HuH-7.5 (cell line): ENCODE results near the gene DERL3.

Experiments used
- DNase-seq: peaks from one replicate; pipeline ENCODE4 v3.0.0; 2011; ENCODE audit warnings: low spot score

Gene DERL3

DNA sequence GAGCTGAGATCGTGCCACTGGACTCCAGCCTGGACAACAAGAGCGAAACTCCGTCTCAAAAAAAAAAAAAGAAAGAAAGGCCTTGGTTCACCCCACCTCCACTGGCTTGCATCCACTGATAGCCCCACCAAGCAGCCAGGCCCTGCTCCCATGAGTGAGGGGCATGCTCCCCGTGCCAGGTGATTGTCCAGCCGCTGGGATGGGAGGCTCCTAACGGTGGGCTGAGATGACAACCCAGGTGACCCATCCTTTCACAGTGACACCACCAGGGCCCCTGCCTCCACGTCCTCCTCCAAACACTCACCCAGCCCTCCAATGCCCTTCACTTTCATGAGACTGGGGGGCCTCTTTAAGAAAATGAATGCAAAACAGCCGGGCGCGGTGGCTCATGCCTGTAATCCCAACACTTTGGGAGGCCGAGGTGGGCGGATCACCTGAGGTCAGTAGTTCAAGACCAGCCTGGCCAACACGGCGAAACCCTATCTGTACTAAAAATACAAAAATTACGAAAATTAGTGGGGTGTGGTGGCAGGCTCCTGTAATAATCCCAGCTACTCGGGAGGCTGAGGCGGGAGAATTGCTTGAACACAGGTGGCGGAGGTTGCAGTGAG is 8.6 kb upstream of the DERL3 start:
- no peak for DNase-seq

GRCh38 chr22:23846081-23846469 is 7.3 kb upstream of the DERL3 start:
- no peak for DNase-seq

- DNase-seq, result no peak
Observed at GRCh38 chr22:23845265-23846080, 6.7 kb upstream of the DERL3 start.

- no peak for DNase-seq
Observed at GRCh38 chr22:23844739-23845202, 6.0 kb upstream of the DERL3 start.

GRCh38 chr22:23842599-23842998 is 3.8 kb upstream of the DERL3 start:
- no peak for DNase-seq

DNA sequence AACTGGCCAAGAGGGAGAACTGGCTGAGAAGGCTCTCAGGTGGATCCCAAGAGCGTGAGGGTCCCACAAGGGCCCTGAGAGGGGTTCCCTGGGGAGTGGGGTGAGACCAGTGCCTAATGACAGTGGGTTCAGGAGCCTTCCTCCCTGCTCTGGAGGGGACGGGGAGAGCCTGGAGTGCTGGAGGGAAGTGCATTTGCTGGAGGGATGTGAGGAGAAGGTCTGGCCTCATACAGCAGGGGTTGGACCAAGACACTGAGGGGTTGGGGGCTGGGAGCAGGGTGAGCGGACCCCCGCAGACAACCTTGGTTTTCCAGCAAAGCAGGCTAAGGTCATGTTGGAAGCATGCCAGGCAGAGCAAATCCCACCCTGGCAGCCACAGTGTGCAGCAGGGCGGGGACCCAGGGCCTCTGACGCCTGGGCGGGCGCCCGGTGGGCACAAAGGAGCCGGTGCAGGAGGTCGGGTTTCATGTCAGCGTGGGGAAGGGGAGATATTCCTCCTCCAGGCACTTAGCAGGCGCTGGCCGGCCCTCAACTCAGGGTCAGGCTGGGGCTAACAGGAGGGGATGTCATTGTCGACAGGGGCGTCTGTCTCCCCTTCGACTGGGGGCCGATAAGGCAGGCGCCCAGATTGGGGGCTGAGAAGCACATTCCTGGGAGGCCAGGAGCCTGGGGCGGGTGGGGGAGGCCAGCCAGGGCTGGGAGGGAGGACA is 3.1 kb upstream of the DERL3 start:
- no peak for DNase-seq

DNA sequence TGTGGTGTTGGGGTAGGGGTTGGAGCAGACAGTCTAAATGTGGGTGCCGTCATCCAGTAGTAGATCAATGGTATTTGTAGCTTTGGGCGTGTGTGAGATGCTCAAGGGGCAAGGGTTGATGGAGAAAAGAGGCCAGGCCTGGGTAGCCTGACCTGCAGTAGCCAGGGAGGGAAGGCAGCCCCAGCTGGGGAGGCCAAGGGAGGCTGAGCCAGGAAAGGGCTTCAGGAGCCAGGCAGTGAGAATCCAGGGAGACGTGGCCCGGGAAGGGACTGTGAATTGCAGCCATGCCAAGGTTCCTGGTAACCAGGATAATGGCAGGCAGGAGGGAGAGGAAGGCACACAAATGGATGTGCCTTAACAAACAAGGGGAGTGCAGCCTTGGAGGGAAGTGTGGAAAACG is 2.5 kb upstream of the DERL3 start:
- DNase-seq, result no peak

GRCh38 chr22:23840026-23840425 is 1.2 kb upstream of the DERL3 start:
- DNase-seq, result no peak

DNA sequence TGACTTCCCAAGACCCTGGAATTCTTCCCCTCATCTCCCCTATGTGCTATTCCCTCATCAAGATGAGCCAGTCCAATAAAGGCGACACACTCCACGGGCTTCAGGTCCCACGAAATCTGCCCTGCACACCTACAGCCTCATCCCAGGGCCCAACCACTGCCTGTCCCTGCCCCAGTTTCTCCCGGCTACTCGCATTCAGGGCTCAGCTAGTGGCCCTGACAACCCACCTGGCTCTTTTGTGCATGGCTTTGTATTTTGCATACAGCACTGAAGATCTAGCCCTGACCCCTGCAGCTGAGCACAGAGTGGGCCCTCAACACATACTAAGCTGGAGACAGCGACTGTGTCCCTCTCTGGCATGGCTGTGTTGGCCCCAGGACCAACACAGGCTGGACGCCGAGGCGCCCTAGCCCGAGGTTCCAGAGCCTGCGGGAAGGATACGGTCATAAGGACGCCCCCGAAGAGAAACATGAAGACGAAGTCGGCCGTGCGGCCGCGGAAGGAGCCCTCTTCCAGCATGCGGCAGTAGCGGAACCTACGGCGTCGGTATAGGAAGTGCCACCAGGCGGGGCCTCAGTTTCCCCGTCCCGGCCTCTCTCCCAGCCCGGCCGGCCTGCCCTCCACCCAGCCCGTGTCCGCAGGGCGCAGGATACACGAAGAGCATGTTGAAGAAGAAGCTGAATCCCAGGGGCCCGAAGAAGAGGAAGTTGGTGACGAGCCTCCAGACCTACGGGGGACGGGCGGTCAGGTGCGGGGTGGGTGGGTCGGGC is 710 bp downstream of the DERL3 start:
- DNase-seq, result no peak

- DNase-seq, result no peak
Observed at GRCh38 chr22:23837496-23837859, 1.3 kb downstream of the DERL3 start.

DNA sequence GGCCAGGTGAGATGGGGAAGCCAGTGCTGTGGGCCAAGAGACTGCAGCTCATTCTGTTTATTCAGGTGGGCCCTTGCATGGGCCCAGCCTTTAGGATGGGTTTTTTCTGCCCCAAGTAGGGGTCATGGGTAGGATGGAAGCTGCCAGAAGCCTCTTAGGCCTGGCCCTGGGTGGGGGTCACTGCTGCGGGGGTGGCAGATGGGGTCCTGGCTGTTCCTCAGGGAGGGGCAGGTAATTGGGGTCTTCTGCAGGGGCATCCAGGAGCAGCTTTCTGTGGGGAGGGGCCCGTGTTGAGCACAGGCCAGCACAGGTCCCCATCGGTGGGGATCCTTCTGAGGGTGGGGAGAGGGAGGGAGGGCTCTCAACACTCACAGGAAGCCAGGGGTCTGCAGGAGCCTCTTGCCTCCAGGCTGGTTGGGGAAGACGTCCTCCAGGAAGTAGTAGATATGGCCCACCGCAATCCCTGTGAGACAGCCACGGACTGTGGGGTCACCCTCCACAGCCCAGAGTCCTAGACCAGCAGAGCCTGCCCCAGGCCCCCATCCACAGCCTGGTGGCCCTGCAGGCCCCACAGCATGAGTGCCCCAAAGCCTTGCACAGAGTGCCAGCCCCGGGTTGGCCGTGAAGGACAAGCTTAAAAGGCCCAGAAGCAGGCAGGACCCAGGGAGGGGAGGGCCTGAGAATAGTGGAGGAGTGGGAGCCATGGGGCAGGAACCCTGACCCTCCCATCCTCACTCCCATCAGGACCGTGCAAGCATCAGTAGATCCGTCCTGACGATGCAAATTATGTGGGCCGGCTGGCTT is 1.9 kb downstream of the DERL3 start:
- DNase-seq, result no peak

GRCh38 chr22:23836281-23836680 is 2.5 kb downstream of the DERL3 start:
- DNase-seq, result no peak

DNA sequence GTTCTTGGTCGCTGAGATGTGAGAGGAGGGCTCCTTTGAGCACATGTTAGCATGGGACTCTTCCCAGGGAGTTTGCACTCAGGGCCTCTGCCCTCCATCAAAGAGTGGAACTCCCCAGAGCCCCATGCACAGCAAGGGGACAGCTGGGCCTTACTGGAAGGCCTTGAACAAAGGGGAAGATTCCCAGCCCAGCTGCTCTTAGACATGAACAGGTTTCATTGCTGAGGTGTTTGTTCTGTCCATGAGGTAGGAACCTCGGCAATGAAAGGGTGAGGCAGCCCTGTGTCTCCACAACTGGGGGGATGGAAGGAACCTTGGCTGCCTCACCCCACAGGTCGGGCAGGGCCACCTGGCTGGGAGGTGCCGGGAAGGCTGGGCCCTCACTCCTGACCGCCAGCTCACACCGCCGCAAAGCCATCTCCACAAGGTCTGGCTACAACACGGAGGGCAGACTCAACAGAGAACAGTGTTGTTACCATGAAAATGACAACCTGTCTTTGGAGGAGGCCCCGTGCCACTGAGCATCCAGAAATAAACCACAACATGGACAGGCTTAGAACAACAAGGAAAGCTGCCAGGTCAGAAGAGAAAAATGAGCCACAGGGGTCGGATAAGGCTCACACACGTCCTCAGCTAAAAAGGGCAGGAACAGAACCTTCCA is 3.2 kb downstream of the DERL3 start:
- DNase-seq, result no peak

DNA sequence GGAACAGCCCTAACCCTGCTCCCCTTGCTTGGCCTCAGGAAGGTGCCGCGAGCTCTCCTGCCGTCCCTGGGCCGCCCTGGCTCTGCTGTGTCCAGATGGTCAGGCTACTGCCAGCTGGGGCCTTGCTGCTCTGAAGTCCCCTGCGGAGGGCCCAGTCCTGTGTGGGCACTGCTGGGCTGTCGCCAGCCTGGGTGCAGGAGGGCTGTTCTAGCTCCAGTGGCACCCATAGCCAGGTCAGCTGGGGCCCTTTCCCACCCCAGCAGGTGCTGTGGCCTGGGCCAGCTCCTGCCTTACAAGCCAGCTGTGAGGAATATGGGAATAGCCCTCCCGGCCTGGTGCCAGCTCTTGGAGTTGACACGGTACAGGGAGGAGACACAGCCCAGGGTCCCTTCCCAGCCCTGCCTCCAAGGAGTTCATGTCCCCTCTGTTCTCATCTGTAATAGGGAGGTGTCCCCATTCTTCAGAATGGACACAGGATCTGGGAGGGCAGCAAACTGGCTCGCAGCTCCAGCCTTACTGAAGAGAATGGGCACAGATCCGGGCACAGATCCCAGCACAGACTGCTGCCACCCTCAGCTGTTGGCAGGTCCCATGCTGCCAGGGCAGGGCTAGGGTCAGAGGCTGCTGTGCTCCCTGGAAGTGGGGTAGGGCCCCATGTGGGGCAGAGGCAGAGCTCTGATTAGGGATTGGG is 3.9 kb downstream of the DERL3 start:
- no peak for DNase-seq

DNA sequence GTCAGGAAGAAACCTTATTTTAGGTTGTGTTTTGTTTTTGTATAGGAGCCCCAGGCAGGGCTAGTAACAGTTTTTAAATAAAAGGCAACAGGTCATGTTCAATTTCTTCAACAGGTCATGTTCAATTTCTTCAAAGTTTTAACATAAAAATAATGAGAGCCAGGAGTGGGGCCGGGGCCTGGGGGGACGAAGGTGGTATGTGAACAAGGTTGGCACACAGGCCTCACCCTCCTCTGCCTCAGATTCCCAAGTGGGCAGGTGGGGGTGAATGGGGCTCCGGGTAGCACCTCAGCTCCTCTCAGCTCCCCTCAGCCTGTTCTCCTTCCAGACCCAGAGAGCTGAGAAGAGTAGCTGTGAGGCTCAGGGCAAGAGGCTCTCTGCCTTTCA is 4.4 kb downstream of the DERL3 start:
- no peak for DNase-seq

DNA sequence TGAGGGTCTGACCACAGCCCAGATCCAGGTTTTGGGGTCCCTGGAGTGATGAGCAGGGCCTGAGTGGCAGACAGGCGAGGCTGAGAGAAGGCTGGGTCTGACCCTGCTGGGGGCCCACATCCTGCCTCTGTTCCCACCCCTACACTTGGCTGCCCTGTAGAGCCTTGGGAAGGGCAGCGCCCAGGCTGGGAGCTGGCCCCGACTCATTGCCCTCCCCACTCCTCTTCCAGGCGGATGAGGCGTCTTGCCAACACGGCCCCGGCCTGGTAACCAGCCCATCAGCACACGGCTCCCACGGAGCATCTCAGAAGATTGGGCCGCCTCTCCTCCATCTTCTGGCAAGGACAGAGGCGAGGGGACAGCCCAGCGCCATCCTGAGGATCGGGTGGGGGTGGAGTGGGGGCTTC is 4.9 kb downstream of the DERL3 start:
- no peak for DNase-seq

DNA sequence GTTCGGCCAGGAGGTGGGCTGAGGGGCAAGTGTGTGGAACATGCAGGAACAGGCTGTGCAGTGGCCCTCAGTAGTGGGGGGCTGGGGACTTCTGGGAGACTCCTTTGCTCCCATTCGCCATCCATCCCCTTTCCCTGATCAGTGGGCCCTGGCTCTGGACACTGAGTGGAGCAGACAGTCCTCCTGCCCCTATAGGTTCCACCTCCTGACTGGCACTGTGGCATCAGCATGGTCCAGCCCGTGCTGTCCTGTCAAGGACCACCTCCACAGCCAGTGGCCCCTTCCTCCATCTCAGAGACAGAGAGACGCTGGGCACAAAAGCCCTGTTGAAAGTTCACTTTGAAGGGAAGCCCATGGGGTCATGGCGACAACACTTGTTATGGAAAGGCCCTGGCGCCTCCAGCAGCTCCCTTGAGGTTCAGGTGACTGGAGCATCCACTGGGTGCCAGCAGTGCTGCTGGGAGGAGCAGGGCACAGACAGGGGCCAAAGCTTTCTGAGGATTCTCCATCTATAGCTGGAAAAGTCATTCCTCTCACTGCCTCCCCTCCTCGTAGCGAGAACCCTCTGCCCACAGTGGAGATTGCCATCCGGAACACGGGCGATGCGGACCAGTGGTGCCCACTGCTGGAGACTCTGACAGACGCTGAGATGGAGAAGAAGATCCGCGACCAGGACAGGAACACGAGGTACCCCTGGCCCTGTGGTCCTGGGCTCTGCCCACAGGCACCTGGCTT is 5.6 kb downstream of the DERL3 start:
- no peak for DNase-seq

GRCh38 chr22:23832226-23833016 is 6.4 kb downstream of the DERL3 start:
- no peak for DNase-seq

- no peak for DNase-seq
Observed at GRCh38 chr22:23831781-23832180, 7.0 kb downstream of the DERL3 start.
